ENCODE data around the gene TRPM3.

TRPM3 gene

GRCh38 chr9:70563431-70564204 is 557.8 kb downstream of the TRPM3 start:
- no peaks in the 10 kb centered on the region for H3K36me3 ChIP-seq (ENCODE audit: insufficient read depth, insufficient read length, low read length)

GRCh38 chr9:70563010-70563409 is 558.4 kb downstream of the TRPM3 start:
- no peak overlapping the region for H3K4me3 ChIP-seq (ENCODE audit: insufficient read length, low read depth)
- no peaks in the 10 kb centered on the region for H3K4me1 ChIP-seq (ENCODE audit: insufficient read depth, insufficient read length)
- H3K9me3 ChIP-seq (ENCODE audit: insufficient read depth, low read length), result no peaks in the 10 kb centered on the region
- no peak overlapping the region for H3K9ac ChIP-seq (ENCODE audit: insufficient read length, low read depth)
- TF ChIP-seq ZNF274 (IDR thresholded peaks at IDR 0.05; ENCODE audit: low read depth, low read length) (no peak), SUZ12 (IDR thresholded peaks at IDR 0.05; ENCODE audit: extremely low read depth, insufficient read depth, insufficient read length) (no peak), YY1 (IDR thresholded peaks at IDR 0.05; ENCODE audit: insufficient read depth, insufficient read length) (no peak)
- H3K27me3 ChIP-seq (ENCODE audit: insufficient read depth, insufficient read length), result no peaks in the 10 kb centered on the region
- no peaks in the 10 kb centered on the region for H3K36me3 ChIP-seq (ENCODE audit: insufficient read depth, insufficient read length, low read length)
- DNase-seq (ENCODE audit: low read depth, low spot score), result no peak

More at GRCh38 chr9:70563431-70564204, 557.8 kb downstream of the TRPM3 start:
- DNase-seq (ENCODE audit: low read depth, low spot score), result no peak
- no peak for TF ChIP-seq SUZ12 (IDR thresholded peaks at IDR 0.05; ENCODE audit: extremely low read depth, insufficient read depth, insufficient read length)
- no peak for TF ChIP-seq YY1 (IDR thresholded peaks at IDR 0.05; ENCODE audit: insufficient read depth, insufficient read length)
- Histone ChIP-seq H3K9me3 (ENCODE audit: insufficient read depth, low read length) (no peaks in the 10 kb centered on the region), H3K4me1 (ENCODE audit: insufficient read depth, insufficient read length) (no peaks in the 10 kb centered on the region), H3K9ac (ENCODE audit: insufficient read length, low read depth) (no peak overlapping the region), H3K27me3 (ENCODE audit: insufficient read depth, insufficient read length) (no peaks in the 10 kb centered on the region), H3K4me3 (ENCODE audit: insufficient read length, low read depth) (no peak overlapping the region)

GRCh38 chr9:70561786-70562395 is 559.5 kb downstream of the TRPM3 start:
- TF ChIP-seq ZNF274 (IDR thresholded peaks at IDR 0.05; ENCODE audit: low read depth, low read length), result no peak
- TF ChIP-seq SUZ12 (IDR thresholded peaks at IDR 0.05; ENCODE audit: extremely low read depth, insufficient read depth, insufficient read length), result no peak
- TF ChIP-seq YY1 (IDR thresholded peaks at IDR 0.05; ENCODE audit: insufficient read depth, insufficient read length), result no peak
- no peak overlapping the region for H3K9ac ChIP-seq (ENCODE audit: insufficient read length, low read depth)
- no peaks in the 10 kb centered on the region for H3K9me3 ChIP-seq (ENCODE audit: insufficient read depth, low read length)
- H3K4me1 ChIP-seq (ENCODE audit: insufficient read depth, insufficient read length), result no peaks in the 10 kb centered on the region
- no peak overlapping the region for H3K4me3 ChIP-seq (ENCODE audit: insufficient read length, low read depth)
- no peaks in the 10 kb centered on the region for H3K36me3 ChIP-seq (ENCODE audit: insufficient read depth, insufficient read length, low read length)
- no peak for DNase-seq (ENCODE audit: low read depth, low spot score)
- H3K27me3 ChIP-seq (ENCODE audit: insufficient read depth, insufficient read length), result no peaks in the 10 kb centered on the region

- no peak for DNase-seq (ENCODE audit: low read depth, low spot score)
- Histone ChIP-seq H3K27me3 (ENCODE audit: insufficient read depth, insufficient read length) (no peaks in the 10 kb centered on the region), H3K9me3 (ENCODE audit: insufficient read depth, low read length) (no peaks in the 10 kb centered on the region), H3K4me1 (ENCODE audit: insufficient read depth, insufficient read length) (no peaks in the 10 kb centered on the region), H3K36me3 (ENCODE audit: insufficient read depth, insufficient read length, low read length) (no peaks in the 10 kb centered on the region), H3K9ac (ENCODE audit: insufficient read length, low read depth) (no peak overlapping the region), H3K4me3 (ENCODE audit: insufficient read length, low read depth) (no peak overlapping the region)
- TF ChIP-seq SUZ12 (IDR thresholded peaks at IDR 0.05; ENCODE audit: extremely low read depth, insufficient read depth, insufficient read length), result no peak
- TF ChIP-seq ZNF274 (IDR thresholded peaks at IDR 0.05; ENCODE audit: low read depth, low read length), result no peak
- no peak for TF ChIP-seq YY1 (IDR thresholded peaks at IDR 0.05; ENCODE audit: insufficient read depth, insufficient read length)
Measured at GRCh38 chr9:70561111-70561510, 560.3 kb downstream of the TRPM3 start.

GRCh38 chr9:70559102-70559501 is 562.3 kb downstream of the TRPM3 start:
- Histone ChIP-seq H3K4me1 (ENCODE audit: insufficient read depth, insufficient read length) (no peaks in the 10 kb centered on the region), H3K9ac (ENCODE audit: insufficient read length, low read depth) (no peak overlapping the region)
- TF ChIP-seq YY1 (IDR thresholded peaks at IDR 0.05; ENCODE audit: insufficient read depth, insufficient read length), result no peak
- no peak for TF ChIP-seq ZNF274 (IDR thresholded peaks at IDR 0.05; ENCODE audit: low read depth, low read length)
- TF ChIP-seq SUZ12 (IDR thresholded peaks at IDR 0.05; ENCODE audit: extremely low read depth, insufficient read depth, insufficient read length), result no peak

GRCh38 chr9:70557661-70558369 is 563.6 kb downstream of the TRPM3 start:
- H3K27me3 ChIP-seq (ENCODE audit: insufficient read depth, insufficient read length), result no peaks in the 10 kb centered on the region
- no peaks in the 10 kb centered on the region for H3K9me3 ChIP-seq (ENCODE audit: insufficient read depth, low read length)
- H3K36me3 ChIP-seq (ENCODE audit: insufficient read depth, insufficient read length, low read length), result no peaks in the 10 kb centered on the region
- peaks cover 4% of the 10 kb centered on the region for H3K4me1 ChIP-seq (ENCODE audit: insufficient read depth, insufficient read length)
- no peak for DNase-seq (ENCODE audit: low read depth, low spot score)
- H3K9ac ChIP-seq (ENCODE audit: insufficient read length, low read depth), result no peak overlapping the region
- no peak overlapping the region for H3K4me3 ChIP-seq (ENCODE audit: insufficient read length, low read depth)
- TF ChIP-seq ZNF274 (IDR thresholded peaks at IDR 0.05; ENCODE audit: low read depth, low read length) (no peak), SUZ12 (IDR thresholded peaks at IDR 0.05; ENCODE audit: extremely low read depth, insufficient read depth, insufficient read length) (no peak), YY1 (IDR thresholded peaks at IDR 0.05; ENCODE audit: insufficient read depth, insufficient read length) (no peak)

More at GRCh38 chr9:70559102-70559501, 562.3 kb downstream of the TRPM3 start:
- no peaks in the 10 kb centered on the region for H3K36me3 ChIP-seq (ENCODE audit: insufficient read depth, insufficient read length, low read length)
- no peak overlapping the region for H3K4me3 ChIP-seq (ENCODE audit: insufficient read length, low read depth)
- H3K9me3 ChIP-seq (ENCODE audit: insufficient read depth, low read length), result no peaks in the 10 kb centered on the region
- no peaks in the 10 kb centered on the region for H3K27me3 ChIP-seq (ENCODE audit: insufficient read depth, insufficient read length)
- no peak for DNase-seq (ENCODE audit: low read depth, low spot score)

- H3K4me3 ChIP-seq (ENCODE audit: insufficient read length, low read depth), result no peak overlapping the region
- no peak for TF ChIP-seq YY1 (IDR thresholded peaks at IDR 0.05; ENCODE audit: insufficient read depth, insufficient read length)
- TF ChIP-seq ZNF274 (IDR thresholded peaks at IDR 0.05; ENCODE audit: low read depth, low read length), result no peak
- TF ChIP-seq SUZ12 (IDR thresholded peaks at IDR 0.05; ENCODE audit: extremely low read depth, insufficient read depth, insufficient read length), result no peak
- H3K36me3 ChIP-seq (ENCODE audit: insufficient read depth, insufficient read length, low read length), result no peaks in the 10 kb centered on the region
- no peaks in the 10 kb centered on the region for H3K9me3 ChIP-seq (ENCODE audit: insufficient read depth, low read length)
- peaks cover 6% of the 10 kb centered on the region for H3K4me1 ChIP-seq (ENCODE audit: insufficient read depth, insufficient read length)
- H3K9ac ChIP-seq (ENCODE audit: insufficient read length, low read depth), result no peak overlapping the region
- no peaks in the 10 kb centered on the region for H3K27me3 ChIP-seq (ENCODE audit: insufficient read depth, insufficient read length)
- no peak for DNase-seq (ENCODE audit: low read depth, low spot score)
Measured at GRCh38 chr9:70556771-70557170, 564.6 kb downstream of the TRPM3 start.

Measured in NT2/D1 (cell line).